HUES48 (cell line): ENCODE measurements around the gene FAM8A1.

Source experiments
- H3K27ac ChIP-seq: one replicate; pipeline ENCODE4 v1.7.0; 2013; ENCODE audit warnings: low read depth, low read length, inconsistent platforms
- H3K27me3 ChIP-seq: 2 replicates; pipeline ENCODE4 v1.6.1; 2013; ENCODE audit warnings: mild to moderate bottlenecking, low read length; ENCODE audit not compliant: control insufficient read depth, insufficient read depth
- H3K36me3 ChIP-seq: 2 replicates; pipeline ENCODE4 v1.6.1; 2013; ENCODE audit warnings: low read length; ENCODE audit not compliant: control insufficient read depth, insufficient read depth
- H3K4me1 ChIP-seq: 2 replicates; pipeline ENCODE4 v1.6.1; 2013; ENCODE audit warnings: mild to moderate bottlenecking, low read length; ENCODE audit not compliant: control insufficient read depth, insufficient read depth
- H3K4me3 ChIP-seq: 2 replicates; pipeline ENCODE4 v1.5.1; 2013; ENCODE audit warnings: mild to moderate bottlenecking, low read depth, low read length
- H3K9ac ChIP-seq: 2 replicates; pipeline ENCODE4 v1.6.1; 2013; ENCODE audit warnings: mild to moderate bottlenecking, low read depth, low read length, moderate library complexity
- H3K9me3 ChIP-seq: 2 replicates; pipeline ENCODE4 v1.6.1; 2013; ENCODE audit warnings: low read length; ENCODE audit not compliant: control insufficient read depth, insufficient read depth

The FAM8A1 gene

GRCh38 chr6:17632934-17633333 is 32.8 kb downstream of the FAM8A1 start:
- no peak overlapping the region for H3K9ac ChIP-seq
- no peaks in the 10 kb centered on the region for H3K4me1 ChIP-seq
- peaks cover 88% of the 10 kb centered on the region for H3K36me3 ChIP-seq
- H3K9me3 ChIP-seq, result no peaks in the 10 kb centered on the region
- H3K27ac ChIP-seq, result no peak overlapping the region
- no peaks in the 10 kb centered on the region for H3K27me3 ChIP-seq
- no peak overlapping the region for H3K4me3 ChIP-seq

- no peak overlapping the region for H3K9ac ChIP-seq
- no peak overlapping the region for H3K4me3 ChIP-seq
- H3K4me1 ChIP-seq, result no peaks in the 10 kb centered on the region
- H3K9me3 ChIP-seq, result no peaks in the 10 kb centered on the region
- H3K27ac ChIP-seq, result no peak overlapping the region
- peaks cover 88% of the 10 kb centered on the region for H3K36me3 ChIP-seq
- H3K27me3 ChIP-seq, result no peaks in the 10 kb centered on the region
Observed at GRCh38 chr6:17633465-17634188, 33.5 kb downstream of the FAM8A1 start.

- no peak overlapping the region for H3K9ac ChIP-seq
- H3K36me3 ChIP-seq, result peaks cover 91% of the 10 kb centered on the region
- no peaks in the 10 kb centered on the region for H3K9me3 ChIP-seq
- no peak overlapping the region for H3K27ac ChIP-seq
- H3K27me3 ChIP-seq, result no peaks in the 10 kb centered on the region
- H3K4me1 ChIP-seq, result no peaks in the 10 kb centered on the region
- H3K4me3 ChIP-seq, result no peak overlapping the region
Observed at GRCh38 chr6:17635568-17635967, 35.5 kb downstream of the FAM8A1 start.

GRCh38 chr6:17638212-17638715 is 38.2 kb downstream of the FAM8A1 start:
- Histone ChIP-seq H3K27me3 (no peaks in the 10 kb centered on the region), H3K4me1 (no peaks in the 10 kb centered on the region), H3K9me3 (no peaks in the 10 kb centered on the region), H3K27ac (no peak overlapping the region), H3K9ac (no peak overlapping the region), H3K4me3 (no peak overlapping the region), H3K36me3 (peaks cover 86% of the 10 kb centered on the region)

GRCh38 chr6:17640477-17640917 is 40.4 kb downstream of the FAM8A1 start:
- H3K9me3 ChIP-seq, result no peaks in the 10 kb centered on the region
- H3K9ac ChIP-seq, result no peak overlapping the region
- no peak overlapping the region for H3K4me3 ChIP-seq
- H3K27me3 ChIP-seq, result no peaks in the 10 kb centered on the region
- no peaks in the 10 kb centered on the region for H3K4me1 ChIP-seq
- no peak overlapping the region for H3K27ac ChIP-seq
- peaks cover 94% of the 10 kb centered on the region for H3K36me3 ChIP-seq

- Histone ChIP-seq H3K4me1 (no peaks in the 10 kb centered on the region), H3K9me3 (no peaks in the 10 kb centered on the region), H3K4me3 (no peak overlapping the region), H3K9ac (no peak overlapping the region), H3K27me3 (no peaks in the 10 kb centered on the region), H3K36me3 (peaks cover 89% of the 10 kb centered on the region), H3K27ac (no peak overlapping the region)
Observed at GRCh38 chr6:17648745-17649144, 48.6 kb downstream of the FAM8A1 start.

- Histone ChIP-seq H3K27me3 (no peaks in the 10 kb centered on the region), H3K9ac (no peak overlapping the region), H3K36me3 (peaks cover 87% of the 10 kb centered on the region), H3K9me3 (no peaks in the 10 kb centered on the region), H3K4me1 (no peaks in the 10 kb centered on the region), H3K27ac (no peak overlapping the region), H3K4me3 (no peak overlapping the region)
Observed at GRCh38 chr6:17650656-17651309, 50.7 kb downstream of the FAM8A1 start.

GRCh38 chr6:17653198-17653882 is 53.2 kb downstream of the FAM8A1 start:
- peaks cover 86% of the 10 kb centered on the region for H3K36me3 ChIP-seq
- H3K27me3 ChIP-seq, result no peaks in the 10 kb centered on the region
- H3K9me3 ChIP-seq, result no peaks in the 10 kb centered on the region
- H3K27ac ChIP-seq, result no peak overlapping the region
- H3K4me1 ChIP-seq, result no peaks in the 10 kb centered on the region
- H3K4me3 ChIP-seq, result no peak overlapping the region
- no peak overlapping the region for H3K9ac ChIP-seq

GRCh38 chr6:17656092-17656491 is 56.0 kb downstream of the FAM8A1 start:
- no peaks in the 10 kb centered on the region for H3K4me1 ChIP-seq
- no peaks in the 10 kb centered on the region for H3K9me3 ChIP-seq
- peaks cover 85% of the 10 kb centered on the region for H3K36me3 ChIP-seq
- no peak overlapping the region for H3K9ac ChIP-seq
- H3K27ac ChIP-seq, result no peak overlapping the region
- H3K4me3 ChIP-seq, result no peak overlapping the region
- no peaks in the 10 kb centered on the region for H3K27me3 ChIP-seq

- no peaks in the 10 kb centered on the region for H3K4me1 ChIP-seq
- H3K9ac ChIP-seq, result no peak overlapping the region
- H3K36me3 ChIP-seq, result peaks cover 85% of the 10 kb centered on the region
- H3K27ac ChIP-seq, result no peak overlapping the region
- no peaks in the 10 kb centered on the region for H3K9me3 ChIP-seq
- no peak overlapping the region for H3K4me3 ChIP-seq
- H3K27me3 ChIP-seq, result no peaks in the 10 kb centered on the region
Observed at GRCh38 chr6:17656644-17657043, 56.5 kb downstream of the FAM8A1 start.
